IMR-90 (cell line): ENCODE measurements around the gene KRTAP10-1. TPM values are rescaled to one million over a fixed set of nuclear protein-coding genes. Genes with fewer than 3 reads are reported as not detected.
"Not testable (repeated sequence)": the region's sequence is repeated elsewhere in the genome, so short reads cannot be mapped to it uniquely, and the experiment has no call there.

Source experiments
- ATAC-seq: fragments of 200-7000 bp; cut with Tn5 transposase; 2 replicates; pipeline ENCODE4 v1.9.1; 2020; ENCODE audit warnings: low read depth, mild to moderate bottlenecking, moderate library complexity
- BruUV-seq: library from RNA; stranded (reverse); fragments of 400-500 nt; replicated peaks from 2 replicates; lab custom pipeline; 2021; lab: Mats Ljungman, UMichigan
- CTCF ChIA-PET: fragments of 300-600 bp; formaldehyde crosslinking; extraction: SDS; loops from one replicate; lab custom pipeline; 2021; ENCODE audit warnings: antibody characterized with exemption; lab: Yijun Ruan, JAX
- POLR2A ChIA-PET: fragments of 300-600 bp; sonication (Branson Sonifier 250); formaldehyde crosslinking; loops from one replicate; lab custom pipeline; 2022; ENCODE audit warnings: antibody characterized with exemption; ENCODE audit not compliant: unreplicated experiment; lab: Charles Lee
- DNase-seq: peaks from one replicate; pipeline ENCODE4 v3.0.0; 2013
- H2AFZ ChIP-seq: replicated peaks from 2 replicates; pipeline ENCODE3; 2013; ENCODE audit warnings: low read length, mild to moderate bottlenecking; ENCODE audit not compliant: poor library complexity
- H2AK5ac ChIP-seq: 2 replicates; pipeline ENCODE4 v1.6.1; 2013; ENCODE audit warnings: low read depth, low read length, inconsistent platforms
- H2AK9ac ChIP-seq: replicated peaks from 2 replicates; pipeline ENCODE3; 2013; ENCODE audit warnings: mild to moderate bottlenecking, low read depth, low read length, moderate library complexity; ENCODE audit not compliant: poor library complexity
- H2BK120ac ChIP-seq: 2 replicates; pipeline ENCODE4 v1.6.1; 2013; ENCODE audit warnings: low read depth, low read length, inconsistent platforms
- H2BK15ac ChIP-seq: 3 replicates; pipeline ENCODE4 v1.6.1; 2013; ENCODE audit warnings: low read depth, low read length, inconsistent platforms
- H2BK20ac ChIP-seq: 2 replicates; pipeline ENCODE4 v1.6.1; 2013; ENCODE audit warnings: low read depth, mild to moderate bottlenecking, inconsistent platforms, low read length, moderate library complexity
- H2BK5ac ChIP-seq: 2 replicates; pipeline ENCODE4 v1.6.1; 2013; ENCODE audit warnings: mild to moderate bottlenecking, low read depth, low read length, inconsistent platforms; ENCODE audit not compliant: poor library complexity, severe bottlenecking
- H3K14ac ChIP-seq: replicated peaks from 2 replicates; pipeline ENCODE4 v1.6.1; 2013; ENCODE audit warnings: low read depth, low read length, inconsistent platforms
- H3K18ac ChIP-seq: 2 replicates; pipeline ENCODE4 v1.6.1; 2013; ENCODE audit warnings: low read depth, low read length, control low read depth
- H3K23ac ChIP-seq: 2 replicates; pipeline ENCODE4 v1.6.1; 2013; ENCODE audit warnings: low read depth, low read length, inconsistent platforms
- H3K27ac ChIP-seq: 2 replicates; pipeline ENCODE4 v1.5.1; 2013; ENCODE audit warnings: mild to moderate bottlenecking, control low read depth, low read length; ENCODE audit not compliant: insufficient read depth
- H3K27me3 ChIP-seq: 2 replicates; pipeline ENCODE4 v1.6.1; 2013; ENCODE audit warnings: low read length; ENCODE audit not compliant: control insufficient read depth, insufficient read depth
- H3K36me3 ChIP-seq: 2 replicates; pipeline ENCODE4 v1.6.1; 2013; ENCODE audit warnings: low read length, mixed read lengths; ENCODE audit not compliant: control insufficient read depth, insufficient read depth
- H3K4ac ChIP-seq: 2 replicates; pipeline ENCODE4 v1.6.1; 2013; ENCODE audit warnings: low read depth, low read length, inconsistent platforms
- H3K4me1 ChIP-seq: 2 replicates; pipeline ENCODE4 v1.6.1; 2013; ENCODE audit warnings: low read length, mixed read lengths; ENCODE audit not compliant: control insufficient read depth, insufficient read depth
- H3K4me2 ChIP-seq: 2 replicates; pipeline ENCODE4 v1.6.1; 2013; ENCODE audit warnings: low read depth, mild to moderate bottlenecking, control low read depth, low read length, moderate library complexity
- H3K4me3 ChIP-seq: 2 replicates; pipeline ENCODE4 v1.5.1; 2013; ENCODE audit warnings: low read depth, mild to moderate bottlenecking, control low read depth, low read length, moderate library complexity; ENCODE audit not compliant: insufficient read depth
- H3K56ac ChIP-seq: 2 replicates; pipeline ENCODE4 v1.6.1; 2013; ENCODE audit warnings: low read length, inconsistent platforms; ENCODE audit not compliant: insufficient read depth; ENCODE audit errors: extremely low read depth
- H3K79me1 ChIP-seq, 2 experiments: 2 replicates each; pipeline ENCODE4 v1.6.1; 2013; ENCODE audit warnings: low read length in 2 of 2, inconsistent platforms in 1 of 2, low read depth in 1 of 2
- H3K9ac ChIP-seq: 2 replicates; pipeline ENCODE4 v1.6.1; 2013; ENCODE audit warnings: low read depth, low read length, control low read depth
- H3K9me1 ChIP-seq: 2 replicates; pipeline ENCODE4 v1.6.1; 2013; ENCODE audit warnings: low read length, inconsistent platforms; ENCODE audit not compliant: insufficient read depth
- H3K9me3 ChIP-seq: 2 replicates; pipeline ENCODE4 v1.6.1; 2013; ENCODE audit warnings: low read length; ENCODE audit not compliant: control insufficient read depth, insufficient read depth
- H4K20me1 ChIP-seq: 2 replicates; pipeline ENCODE4 v1.6.1; 2013; ENCODE audit warnings: low read length, inconsistent platforms; ENCODE audit not compliant: insufficient read depth
- H4K5ac ChIP-seq: 2 replicates; pipeline ENCODE4 v1.6.1; 2013; ENCODE audit warnings: mild to moderate bottlenecking, low read depth, low read length, control low read depth
- H4K8ac ChIP-seq, 2 experiments: 2 replicates each; pipeline ENCODE4 v1.6.1; 2013; ENCODE audit warnings: low read depth in 2 of 2, low read length in 2 of 2, control low read depth in 1 of 2, inconsistent platforms in 1 of 2
- H4K91ac ChIP-seq: 2 replicates; pipeline ENCODE4 v1.6.1; 2013; ENCODE audit warnings: low read depth, low read length, inconsistent platforms; ENCODE audit not compliant: insufficient read depth
- WGBS, 2 experiments: methylation state at CpG; one replicate each; pipeline versions ENCODE4 v1.1.5 to v1.1.7; 2013; ENCODE audit warnings: missing lambda C conversion rate in 2 of 2; ENCODE audit not compliant: insufficient read length in 1 of 2; ENCODE audit errors: extremely low coverage in 2 of 2; 5-methylcytosine and 5-hydroxymethylcytosine counted together
- dilution Hi-C: fragments of 300-500 bp; cut with HindIII; formaldehyde crosslinking; loops from one replicate; pipeline ENCODE4 v1.14.3; 2018; ENCODE audit warnings: low sequenced_read_pairs; ENCODE audit not compliant: unreplicated experiment
- in situ Hi-C: fragments of 300-500 bp; cut with MboI; formaldehyde crosslinking; loops from 3 replicates; pipeline ENCODE4 v1.14.3; 2019; ENCODE audit warnings: low sequenced_read_pairs, inconsistent platforms, mixed read lengths
- intact Hi-C: fragments of 100-400 bp; cut with micrococcal nuclease; formaldehyde crosslinking; loops from 2 replicates; pipeline ENCODE4 v1.10.0; 2022
- polyA plus RNA-seq, 3 experiments: library from polyadenylated mRNA; depleted of rRNA; stranded (reverse); fragments of >200 nt; gene quantifications; 2 replicates each; pipeline ENCODE4 v1.2.3, GENCODE V29; 2012; ENCODE audit warnings: low replicate concordance in 1 of 3
- total RNA-seq: library from RNA; depleted of rRNA; stranded (reverse); fragments of >200 nt; gene quantifications from 2 replicates; pipeline ENCODE4 v1.2.3, GENCODE V29; 2012

Gene KRTAP10-1
- total and polyA plus RNA-seq, 2 of the 4 experiments (the other 2 are of a cell fraction): not detected

DNA sequence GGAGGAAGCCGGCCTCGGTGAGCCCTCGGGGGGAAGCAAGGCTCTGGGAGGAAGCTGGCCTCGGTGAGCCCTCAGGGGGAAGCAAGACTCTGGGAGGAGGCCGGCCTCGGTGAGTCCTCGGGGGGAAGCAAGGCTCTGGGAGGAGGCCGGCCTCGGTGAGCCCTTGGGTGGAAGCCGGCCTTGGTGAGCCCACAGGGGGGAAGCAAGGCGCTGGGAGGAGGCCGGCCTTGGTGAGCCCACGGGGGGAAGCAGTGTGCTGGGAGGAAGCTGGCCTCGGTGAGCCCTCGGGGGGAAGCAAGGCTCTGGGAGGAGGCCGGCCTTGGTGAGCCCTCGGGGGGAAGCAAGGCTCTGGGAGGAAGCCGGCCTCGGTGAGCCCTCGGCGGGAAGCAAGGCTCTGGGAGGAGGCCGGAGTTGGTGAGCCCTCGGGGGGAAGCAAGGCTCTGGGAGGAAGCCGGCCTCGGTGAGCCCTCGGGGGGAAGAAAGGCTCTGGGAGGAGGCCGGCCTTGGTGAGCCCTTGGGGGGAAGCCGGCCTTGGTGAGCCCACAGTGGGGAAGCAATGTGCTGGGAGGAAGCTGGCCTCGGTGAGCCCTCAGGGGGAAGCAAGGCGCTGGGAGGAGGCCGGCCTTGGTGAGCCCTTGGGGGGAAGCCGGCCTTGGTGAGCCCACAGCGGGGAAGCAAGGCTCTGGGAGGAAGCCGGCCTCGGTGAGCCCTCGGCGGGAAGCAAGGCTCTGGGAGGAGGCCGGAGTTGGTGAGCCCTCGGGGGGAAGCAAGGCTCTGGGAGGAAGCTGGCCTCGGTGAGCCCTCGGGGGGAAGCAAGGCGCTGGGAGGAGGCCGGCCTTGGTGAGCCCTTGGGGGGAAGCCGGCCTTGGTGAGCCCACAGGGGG lies 36.7 kb downstream of the KRTAP10-1 start:
- DNase-seq, H3K56ac ChIP-seq, H3K36me3 ChIP-seq, POLR2A ChIA-PET, H2BK20ac ChIP-seq, intact Hi-C loops, H3K9me1 ChIP-seq, H3K9ac ChIP-seq, H4K8ac ChIP-seq, H4K20me1 ChIP-seq, H4K5ac ChIP-seq, H3K4me2 ChIP-seq, H3K9me3 ChIP-seq, H3K4ac ChIP-seq, H3K14ac ChIP-seq, H2BK15ac ChIP-seq, H2BK5ac ChIP-seq, H3K4me1 ChIP-seq, CTCF ChIA-PET, H3K18ac ChIP-seq, H3K23ac ChIP-seq, H2AFZ ChIP-seq, H3K27ac ChIP-seq, H3K4me3 ChIP-seq, H2BK120ac ChIP-seq, BruUV-seq, H3K79me1 ChIP-seq, ATAC-seq, H2AK5ac ChIP-seq, dilution Hi-C loops, H2AK9ac ChIP-seq, H4K91ac ChIP-seq: not testable (repeated sequence)
- in situ Hi-C loops: loop anchor here (25.0 kb wide), 1 partner anchor 434 kb away; the partner anchor contains the start of gene SLX9
- 73% methylated on average over 8 of the region's 44 CpGs; no CpG with 5 or more reads in 1 of the 2 experiments for WGBS, 2 experiments
- H3K27me3 ChIP-seq: peaks cover 32% of the 10 kb centered on the region
